ENCODE data around the gene COL2A1. TPM values are rescaled to one million over a fixed set of nuclear protein-coding genes. Genes with fewer than 3 reads are reported as not detected.
A peak's percentile ranks its signal among the peaks of the same experiment; 100 is the strongest.

COL2A1 gene
- total RNA-seq, 2 donors from 2014 or later, result not detected

GRCh38 chr12:48017496-48017895, 13.2 kb upstream of the COL2A1 start:
- intact Hi-C loops (cut with DNase I), result no loop called here
- DNase-seq, result no peak
- no peak for ATAC-seq

- DNase-seq (no peak), ATAC-seq (no peak)
- intact Hi-C loops (cut with DNase I), result no loop called here
Observed at GRCh38 chr12:48016373-48017020, 12.2 kb upstream of the COL2A1 start.

DNA sequence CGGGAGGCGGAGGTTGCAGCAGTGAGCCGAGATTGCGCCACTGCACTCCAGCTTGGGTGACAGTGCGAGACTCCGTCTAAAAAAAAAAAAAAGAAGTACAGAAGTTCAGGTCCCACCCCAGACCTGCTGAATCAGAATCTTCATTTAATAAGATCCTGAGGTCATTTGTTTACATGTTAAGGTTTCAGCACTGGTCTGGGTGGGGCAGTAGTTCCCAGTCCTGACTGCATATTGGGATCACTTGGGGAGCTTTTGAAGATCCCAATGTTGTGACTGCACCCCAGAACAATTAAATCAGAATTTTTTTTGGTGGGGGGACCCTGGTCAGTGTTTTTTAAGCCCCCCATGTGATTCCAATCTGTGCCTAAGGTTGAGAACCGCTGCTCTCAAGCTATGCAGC, 11.7 kb upstream of the COL2A1 start:
- intact Hi-C loops (cut with DNase I), result no loop called here
- no peak for DNase-seq
- ATAC-seq, result no peak

GRCh38 chr12:48015129-48015528, 10.9 kb upstream of the COL2A1 start:
- DNase-seq (no peak), ATAC-seq (no peak)
- intact Hi-C loops (cut with DNase I), result no loop called here

DNA sequence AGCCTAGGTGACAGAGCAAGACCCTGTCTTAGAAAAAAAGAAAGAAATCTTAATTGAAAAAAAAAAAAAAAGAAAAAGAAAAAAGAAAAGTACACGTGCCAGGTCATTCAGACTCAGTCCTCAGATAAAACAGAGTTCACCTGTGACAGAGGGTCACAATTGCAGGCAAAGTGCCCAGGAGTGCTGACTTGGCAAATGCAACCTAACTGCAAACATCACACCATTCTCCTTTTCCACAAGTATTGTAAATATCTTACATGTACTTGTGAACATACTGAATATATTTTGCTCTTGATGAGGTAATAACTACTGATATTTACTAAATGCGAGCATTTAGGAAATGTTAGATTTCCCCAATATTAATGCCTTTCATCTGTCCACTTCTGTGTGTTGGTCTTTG, 9.0 kb upstream of the COL2A1 start:
- intact Hi-C loops (cut with DNase I), result no loop called here
- no peak for ATAC-seq
- DNase-seq, result no peak

DNA sequence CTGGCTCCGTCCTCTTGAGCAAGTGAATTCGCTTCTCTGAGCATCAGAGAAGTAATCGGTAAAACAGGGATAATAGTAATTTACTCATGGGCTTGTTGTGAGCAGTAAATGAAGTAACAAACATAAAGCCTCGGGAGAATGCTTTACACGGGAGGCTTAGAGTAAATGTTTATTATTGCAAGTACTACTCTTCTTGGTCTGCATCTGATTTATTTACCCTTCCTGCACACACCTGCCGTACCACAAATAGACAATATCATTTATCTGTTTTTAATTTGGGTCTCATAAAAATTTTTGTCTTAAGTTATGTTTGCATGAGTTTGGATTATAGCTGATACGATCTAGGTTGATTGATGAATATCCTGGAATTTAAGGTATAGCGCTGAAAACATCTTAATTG, 7.8 kb upstream of the COL2A1 start:
- ATAC-seq, result no peak
- intact Hi-C loops (cut with DNase I), result no loop called here

DNA sequence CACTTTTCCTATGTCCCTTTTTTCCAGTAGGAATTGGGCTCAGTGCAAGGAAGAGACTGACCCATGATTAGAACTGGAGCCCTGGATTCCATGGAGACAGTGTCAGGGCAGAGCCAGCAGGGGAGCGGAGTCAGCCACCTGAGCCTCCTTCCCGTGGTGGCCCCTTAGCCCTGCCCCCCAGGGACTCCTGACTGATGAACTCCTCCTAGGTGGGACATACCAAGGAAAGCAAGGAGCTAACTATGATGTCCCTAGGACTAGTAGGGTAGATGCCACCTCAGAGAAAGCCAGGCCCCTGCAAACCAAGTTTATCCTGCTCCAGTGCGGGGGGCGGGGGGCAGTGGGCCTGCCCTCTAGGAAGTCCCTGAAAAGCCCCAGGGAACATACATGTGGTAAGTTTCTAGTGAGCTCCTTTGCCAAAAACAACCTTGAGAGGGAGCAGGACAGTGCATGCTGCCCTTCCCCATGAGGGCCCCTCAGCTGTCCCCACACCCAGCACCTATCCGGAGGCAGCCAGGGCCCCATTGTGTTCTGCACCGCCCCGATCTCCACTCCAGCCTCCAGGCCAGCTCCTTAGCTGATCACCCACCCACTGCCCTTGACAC, 6.2 kb upstream of the COL2A1 start:
- ATAC-seq (no peak), DNase-seq (no peak)
- intact Hi-C loops (cut with DNase I), result no loop called here

More for the DNA sequence above, 7.8 kb upstream of the COL2A1 start:
- no peak for DNase-seq

- DNase-seq (no peak), ATAC-seq (no peak)
- intact Hi-C loops (cut with DNase I), result no loop called here
Observed at GRCh38 chr12:48009471-48009870, 5.2 kb upstream of the COL2A1 start.

DNA sequence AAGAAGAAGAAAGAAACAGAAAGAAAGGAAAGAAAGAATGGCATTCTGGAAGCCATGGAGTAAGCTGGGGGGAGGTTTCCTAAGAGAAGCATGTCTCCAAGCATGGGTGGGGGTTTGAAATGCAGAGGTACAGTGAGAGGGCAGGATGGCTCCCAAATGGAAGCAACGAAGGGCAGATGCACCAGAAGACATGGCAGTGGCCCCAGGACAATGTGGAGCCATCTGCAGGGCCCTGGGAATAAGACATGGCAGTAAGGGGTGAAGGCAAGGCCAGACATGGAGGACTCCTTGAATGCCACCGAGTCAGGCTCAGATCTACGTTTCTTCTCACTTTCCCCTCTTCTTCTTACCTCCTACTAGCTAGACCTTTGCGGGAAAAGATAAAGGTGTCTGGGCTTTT, 4.7 kb upstream of the COL2A1 start:
- intact Hi-C loops (cut with DNase I), result no loop called here
- no peak for DNase-seq

GRCh38 chr12:48008349-48008748, 4.1 kb upstream of the COL2A1 start:
- intact Hi-C loops (cut with DNase I), result no loop called here
- DNase-seq, result no peak
- no peak for ATAC-seq

More for the DNA sequence above, 4.7 kb upstream of the COL2A1 start:
- no peak for ATAC-seq

- intact Hi-C loops (cut with DNase I), result no loop called here
- no peak for DNase-seq
- no peak for ATAC-seq
Observed at GRCh38 chr12:48007206-48007605, 2.9 kb upstream of the COL2A1 start.

DNA sequence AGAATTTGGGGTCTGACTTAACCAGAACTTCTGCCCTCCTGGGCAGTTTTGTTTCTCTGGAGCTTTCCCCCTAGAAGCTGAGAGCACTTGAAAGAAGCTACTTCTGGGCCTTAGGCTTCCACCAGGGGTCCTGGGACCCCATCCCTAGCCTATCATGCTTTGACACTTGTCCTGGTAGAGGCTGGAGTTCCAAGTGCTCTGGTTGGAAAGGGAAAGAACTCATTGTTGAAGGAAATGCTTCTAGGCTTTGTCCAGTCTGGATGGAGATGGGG, 1.4 kb upstream of the COL2A1 start:
- DNase-seq (no peak), ATAC-seq (no peak)
- intact Hi-C loops (cut with DNase I), result no loop called here

DNA sequence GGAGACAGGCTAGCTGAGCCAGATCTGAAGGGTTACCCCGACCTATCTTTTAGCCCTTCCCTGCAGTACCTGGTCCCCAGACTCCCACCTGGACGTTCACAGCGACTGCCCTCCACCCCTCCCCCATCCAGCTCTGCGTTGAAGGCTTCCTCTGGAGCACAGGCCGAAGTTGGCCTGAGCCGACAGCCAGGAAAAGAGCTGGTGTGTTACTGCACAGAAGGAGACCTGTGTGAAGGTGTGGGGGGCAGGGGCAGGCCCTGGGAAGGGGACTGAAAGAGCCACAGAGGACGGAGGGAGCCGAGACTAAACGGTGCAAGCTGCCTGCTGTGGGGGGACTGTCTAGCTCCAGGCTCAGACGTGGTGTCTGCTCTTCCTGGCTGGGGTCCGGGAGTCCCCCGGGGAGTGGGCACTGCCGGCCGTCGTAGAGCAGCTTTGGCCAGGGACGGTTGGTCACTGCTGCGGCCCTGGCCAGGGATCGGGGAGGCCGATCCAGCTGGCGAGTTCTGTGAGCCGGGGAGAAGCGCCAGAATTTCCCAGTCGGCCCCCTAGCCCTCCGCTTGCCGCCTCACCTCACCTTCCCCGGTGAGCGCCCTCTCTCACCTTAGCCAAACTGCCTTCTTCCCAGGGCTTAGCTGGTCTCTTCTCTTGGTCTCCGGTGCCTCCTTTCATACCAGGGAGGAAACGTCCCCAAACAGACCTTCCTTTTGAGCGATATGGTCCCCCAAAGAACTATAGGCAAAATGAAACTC, 899 bp upstream of the COL2A1 start:
- intact Hi-C loops (cut with DNase I), result no loop called here
- no peak for DNase-seq
- ATAC-seq, result no peak

- ATAC-seq (no peak), DNase-seq (no peak)
- intact Hi-C loops (cut with DNase I), result no loop called here
Observed at GRCh38 chr12:48003226-48004052, 837 bp downstream of the COL2A1 start.

DNA sequence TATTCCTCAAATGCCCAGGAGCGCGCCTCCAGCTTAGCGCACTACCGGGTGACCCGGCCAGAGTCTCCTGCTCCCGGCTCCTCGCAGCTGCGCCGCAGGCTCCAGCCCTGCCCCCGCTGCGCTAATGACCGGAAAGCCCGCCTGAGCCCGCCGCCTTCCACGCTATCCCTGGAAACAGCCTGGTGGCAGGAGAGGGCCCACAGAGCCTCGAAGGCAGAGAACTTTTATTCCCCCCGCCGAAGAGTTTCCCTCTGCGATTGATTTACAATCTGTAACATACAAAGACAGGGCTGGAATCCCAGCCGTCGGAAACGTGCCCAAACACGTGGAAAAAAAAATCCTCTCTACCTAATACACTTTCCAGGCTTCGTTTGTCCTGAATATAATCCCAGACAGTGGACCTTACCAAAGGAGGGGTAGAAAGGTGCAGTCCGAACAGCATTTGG, 1.5 kb downstream of the COL2A1 start:
- intact Hi-C loops (cut with DNase I), result no loop called here
- ATAC-seq (peak; percentile 49 to 66), DNase-seq (peak; percentile 62)

DNA sequence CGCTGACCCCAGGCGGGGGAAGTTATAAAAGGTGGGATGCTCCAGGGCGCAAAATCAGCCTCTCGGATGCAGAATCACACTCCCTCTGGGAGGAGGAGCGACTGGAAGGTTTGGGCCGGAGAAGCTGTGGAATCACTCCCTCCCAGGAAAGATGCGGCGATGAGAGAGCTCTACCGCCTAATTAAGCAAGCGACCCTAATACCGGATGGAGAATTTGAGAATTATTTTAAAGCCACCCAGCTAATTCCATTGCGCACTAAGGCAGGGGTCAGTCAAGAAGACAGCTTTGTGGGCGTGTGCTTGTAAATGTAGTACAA, 1.9 kb downstream of the COL2A1 start:
- intact Hi-C loops (cut with DNase I), result no loop called here
- no peak for ATAC-seq

GRCh38 chr12:48001505-48002413, 2.5 kb downstream of the COL2A1 start:
- intact Hi-C loops (cut with DNase I), result no loop called here
- ATAC-seq (peak; percentile 83 to 89), DNase-seq (peak; percentile 59)

More for the DNA sequence above, 1.9 kb downstream of the COL2A1 start:
- no peak for DNase-seq

DNA sequence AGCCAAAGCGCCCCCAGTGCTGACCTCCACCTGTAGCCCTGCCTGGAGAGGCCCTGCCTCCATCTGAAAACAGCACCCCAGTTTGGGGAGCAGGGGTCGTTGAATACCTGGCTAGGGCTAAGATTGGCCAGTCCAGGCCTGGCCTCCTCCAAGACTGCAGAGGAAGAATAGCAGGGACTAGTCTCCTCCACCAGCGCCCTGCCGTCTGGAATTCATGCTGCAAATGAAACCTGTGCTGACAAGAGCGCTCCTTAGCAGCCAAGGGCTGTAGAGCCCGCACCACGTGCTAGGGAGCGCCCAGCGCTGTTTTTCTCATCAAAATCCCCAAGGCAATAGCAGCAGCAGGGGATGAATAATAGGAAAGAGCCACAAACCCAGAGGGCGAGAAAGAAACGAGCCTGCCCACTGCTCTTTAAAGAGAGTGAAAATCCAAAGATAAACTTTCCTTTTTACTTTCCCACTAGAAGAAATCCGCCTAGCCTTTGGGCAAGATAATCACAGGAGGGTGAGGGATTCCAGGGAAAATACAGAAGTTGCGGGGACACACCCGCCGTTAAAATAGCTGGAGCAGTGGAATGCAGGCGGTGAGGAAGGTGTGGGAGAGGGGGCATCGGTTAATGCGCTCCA, 3.3 kb downstream of the COL2A1 start:
- DNase-seq (no peak), ATAC-seq (peak; percentile 31 to 64)

GRCh38 chr12:47999816-48000215, 4.5 kb downstream of the COL2A1 start:
- intact Hi-C loops (cut with DNase I), result no loop called here
- DNase-seq (no peak), ATAC-seq (no peak)

More for the DNA sequence above, 3.3 kb downstream of the COL2A1 start:
- intact Hi-C loops (cut with DNase I), result no loop called here

All from left cardiac atrium (tissue), 4 donors.